Stimulated activated naive CD8-positive, alpha-beta T cell treated with anti-CD3 and anti-CD28 coated beads, Interleukin-15, Interleukin-2, amounts not matched to agents 100 U/mL and 50 U/mL, for 24 hours (primary cell): ENCODE results near the gene PSAPL1.

Source experiments
- ATAC-seq: fragments of 150-1000 bp; cut with Tn5 transposase; one replicate; pipeline ENCODE4 v1.10.0; 2021
- DNase-seq: peaks from one replicate; pipeline ENCODE4 v3.0.0; 2021

PSAPL1 gene

DNA sequence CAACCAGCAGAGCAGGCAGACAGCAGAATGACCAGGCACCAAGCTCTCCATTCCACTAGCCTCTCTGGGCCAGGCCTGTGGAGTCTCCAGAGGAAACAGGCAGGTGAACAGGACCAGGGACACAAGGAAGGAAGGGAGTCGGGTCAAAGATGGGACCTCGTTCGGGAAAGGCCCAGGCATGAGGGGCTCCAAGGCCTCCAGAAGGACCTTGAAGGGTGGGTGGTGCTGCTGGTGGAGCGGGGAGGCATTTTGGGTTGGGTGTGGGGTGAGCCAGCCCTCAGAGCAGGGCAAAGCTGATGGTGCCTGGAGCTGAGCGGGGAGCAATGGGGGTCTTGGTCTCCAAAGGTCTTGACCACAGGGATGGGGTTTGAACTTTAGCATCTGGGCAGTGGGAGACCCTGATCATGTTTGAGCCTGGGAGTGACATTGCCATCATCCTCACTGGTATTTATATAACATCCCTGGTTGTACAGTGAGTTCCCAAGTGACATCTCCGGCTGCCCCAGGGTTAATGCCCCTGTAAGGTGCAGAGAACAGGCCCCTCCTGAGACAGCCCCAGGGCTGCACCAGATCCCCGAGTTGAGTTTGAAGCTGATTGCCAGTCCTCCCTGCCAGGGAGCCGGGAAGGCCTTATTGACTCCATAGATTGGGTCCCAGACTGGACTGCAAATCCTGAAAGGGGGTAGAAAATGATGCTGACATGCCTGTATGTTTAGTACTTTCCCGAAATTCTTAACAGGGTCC is 52.7 kb downstream of the PSAPL1 start:
- DNase-seq (no peak), ATAC-seq (no peak)

DNA sequence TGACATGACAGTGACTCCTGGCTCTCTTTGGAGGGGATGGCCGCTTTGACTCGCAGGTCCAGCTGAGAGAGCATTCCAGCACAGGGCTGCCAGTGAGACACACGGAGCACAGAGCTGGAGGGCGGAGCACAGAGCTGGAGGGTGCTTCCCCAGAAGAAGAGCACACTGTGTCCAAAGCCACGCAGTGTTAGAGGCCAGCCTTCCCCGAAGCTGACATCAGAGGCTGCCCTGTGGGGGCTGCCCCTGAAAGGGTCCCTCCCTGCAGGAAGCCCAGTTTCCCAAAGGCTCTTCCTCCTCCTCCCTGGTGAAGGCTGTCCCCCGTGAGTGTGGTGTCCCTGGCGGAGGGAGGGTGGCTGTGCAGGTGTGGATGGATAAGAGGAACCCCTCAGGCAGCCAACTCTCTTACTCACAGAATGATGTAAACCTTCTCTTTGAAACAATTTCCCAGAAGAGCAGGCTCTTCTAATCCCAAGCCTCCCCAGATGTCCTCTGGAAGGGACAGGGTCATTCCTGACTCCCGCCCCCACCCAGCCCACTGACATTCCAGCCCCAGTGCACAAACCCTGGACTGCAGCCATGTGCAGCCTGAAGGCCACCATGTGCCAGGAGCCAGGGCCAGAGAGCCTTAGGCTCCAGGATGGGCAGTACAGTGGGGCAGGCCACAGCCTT is 53.4 kb downstream of the PSAPL1 start:
- no peak for ATAC-seq
- no peak for DNase-seq
